GM20431 (cell line): ENCODE results near the gene PLEKHM2.
"Not testable (repeated sequence)": the region's sequence is repeated elsewhere in the genome, so short reads cannot be mapped to it uniquely, and the experiment has no call there.

Experiments
- in situ Hi-C: fragments of 300-500 bp; cut with MseI, MboI; formaldehyde crosslinking; loops from one replicate; pipeline ENCODE4 v1.15.0; 2020; ENCODE audit warnings: low sequenced_read_pairs; ENCODE audit not compliant: unreplicated experiment

The PLEKHM2 gene

DNA sequence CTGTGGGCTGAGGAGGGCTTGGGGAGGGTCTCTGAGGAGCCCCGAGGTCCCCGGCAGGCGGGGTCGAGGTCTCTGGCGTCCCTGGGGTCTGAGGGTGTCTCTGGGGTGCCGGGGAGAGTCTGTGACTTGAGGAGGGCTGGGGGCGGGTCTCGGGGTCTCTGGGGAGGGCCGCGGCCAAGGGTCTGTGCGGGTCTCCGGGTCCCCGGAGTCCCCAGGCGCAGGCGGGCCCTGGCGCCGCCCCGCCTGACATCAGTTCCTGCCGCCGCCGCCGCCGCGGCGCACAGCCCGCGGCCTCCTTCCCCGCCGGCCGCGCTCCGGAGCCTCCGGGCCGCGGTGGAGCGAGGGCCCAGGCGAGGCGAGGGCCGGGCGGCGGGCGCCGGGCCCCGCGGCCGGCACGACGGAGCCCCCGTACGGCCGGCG, at the start of gene PLEKHM2:
Gene PLEKHM2 (plus strand): TSS at position 279 of the 420 bp plus-strand sequence. CDS start 239 bp downstream, outside the sequence.
- in situ Hi-C loops, result no loop called here

GRCh38 chr1:15636436-15636835, 47.7 kb upstream of the PLEKHM2 start:
- in situ Hi-C loops, result no loop called here

- in situ Hi-C loops, result no loop called here
Observed at GRCh38 chr1:15637826-15638225, 46.3 kb upstream of the PLEKHM2 start.

GRCh38 chr1:15639262-15639661, 44.9 kb upstream of the PLEKHM2 start:
- in situ Hi-C loops, result no loop called here

DNA sequence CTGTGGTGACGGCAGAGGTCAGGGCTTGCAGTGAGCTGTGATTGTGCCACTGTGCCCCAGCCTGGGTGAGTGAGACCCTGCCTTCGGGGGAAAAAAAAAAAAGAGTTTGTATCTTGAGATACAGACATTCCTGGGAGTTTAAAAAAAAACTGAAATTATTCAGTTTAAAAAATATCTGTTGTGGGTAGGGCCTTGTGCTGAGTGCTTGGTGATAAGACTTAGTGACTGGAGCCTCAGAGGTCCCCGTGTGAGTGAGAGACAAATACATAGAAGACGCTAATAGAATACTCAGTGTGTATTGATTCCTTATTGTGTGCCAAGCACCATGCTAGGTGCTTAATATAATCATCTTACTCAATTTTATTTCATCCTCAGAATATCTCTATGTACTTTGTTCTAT, 44.2 kb upstream of the PLEKHM2 start:
- in situ Hi-C loops, result no loop called here

- in situ Hi-C loops, result no loop called here
Observed at GRCh38 chr1:15640667-15641066, 43.5 kb upstream of the PLEKHM2 start.

- in situ Hi-C loops, result no loop called here
Observed at GRCh38 chr1:15649937-15650336, 34.2 kb upstream of the PLEKHM2 start.

DNA sequence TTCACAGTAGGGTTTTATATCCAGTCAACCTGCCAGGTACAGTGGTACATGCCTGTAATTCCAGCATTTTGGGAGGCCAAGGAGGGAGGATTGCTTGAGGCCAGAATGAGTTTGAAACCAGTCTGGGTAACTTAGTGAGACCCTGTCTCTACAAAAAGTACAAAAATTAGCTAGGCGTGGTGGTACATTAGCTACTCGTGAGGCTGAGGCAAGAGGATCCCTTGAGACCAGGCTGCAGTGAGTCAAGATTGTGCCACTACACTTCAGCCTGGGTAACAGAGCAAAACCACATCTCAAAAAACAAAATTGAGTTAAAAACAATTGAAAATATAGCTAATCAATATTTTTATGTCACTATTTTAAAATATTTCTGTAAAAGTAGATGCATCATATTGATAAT, 33.7 kb upstream of the PLEKHM2 start:
- in situ Hi-C loops, result no loop called here

DNA sequence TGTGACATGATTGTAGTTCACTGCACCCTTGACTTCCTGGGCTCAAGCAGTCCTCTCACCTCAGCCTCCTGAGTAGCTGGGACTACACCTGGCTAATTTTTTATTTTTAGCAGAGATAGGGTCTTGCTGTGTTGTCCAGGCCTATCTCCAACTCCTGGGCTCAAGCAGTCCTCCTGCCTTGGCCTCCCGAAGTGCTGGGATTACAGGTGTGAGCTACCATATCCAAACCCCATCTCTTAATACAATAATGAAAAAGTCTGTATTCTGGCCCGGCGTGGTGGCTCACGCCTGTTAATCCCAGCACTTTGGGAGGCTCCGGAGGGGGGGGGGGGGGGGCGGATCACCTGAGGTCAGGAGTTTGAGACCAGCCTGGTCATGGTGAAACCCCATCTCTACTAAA, 32.0 kb upstream of the PLEKHM2 start:
- in situ Hi-C loops, result not testable (repeated sequence)

DNA sequence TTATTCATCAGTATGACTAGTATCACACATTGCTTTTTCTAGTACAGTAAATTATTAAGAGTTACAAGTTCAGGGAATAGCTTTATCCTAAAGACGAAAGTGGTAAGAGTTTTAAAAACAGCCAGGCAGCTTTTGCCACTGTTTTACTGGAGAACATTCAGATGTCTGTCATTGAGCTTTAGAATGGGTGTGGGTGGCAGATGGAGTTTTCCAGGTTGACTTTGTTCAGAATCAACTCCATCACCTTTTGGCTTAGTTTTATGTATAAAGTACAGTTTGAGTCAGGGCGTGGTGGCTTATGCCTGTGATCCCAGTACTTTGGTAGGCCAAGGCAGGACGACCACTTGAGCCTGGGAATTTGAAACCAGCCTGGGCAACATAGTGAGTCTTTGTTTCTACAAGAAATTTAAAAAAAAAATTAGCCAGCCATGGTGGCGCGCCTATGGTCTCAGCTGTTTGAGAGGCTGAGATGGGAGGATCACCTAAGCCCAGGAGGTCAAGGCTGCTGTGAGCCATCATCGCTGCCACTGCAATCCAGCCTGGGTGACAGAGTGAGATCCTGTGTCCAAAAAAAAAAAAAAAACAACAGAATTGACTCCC, 29.9 kb upstream of the PLEKHM2 start:
- in situ Hi-C loops, result no loop called here

GRCh38 chr1:15656464-15656863, 27.7 kb upstream of the PLEKHM2 start:
- in situ Hi-C loops, result no loop called here

GRCh38 chr1:15657021-15657420, 27.1 kb upstream of the PLEKHM2 start:
- in situ Hi-C loops, result no loop called here

DNA sequence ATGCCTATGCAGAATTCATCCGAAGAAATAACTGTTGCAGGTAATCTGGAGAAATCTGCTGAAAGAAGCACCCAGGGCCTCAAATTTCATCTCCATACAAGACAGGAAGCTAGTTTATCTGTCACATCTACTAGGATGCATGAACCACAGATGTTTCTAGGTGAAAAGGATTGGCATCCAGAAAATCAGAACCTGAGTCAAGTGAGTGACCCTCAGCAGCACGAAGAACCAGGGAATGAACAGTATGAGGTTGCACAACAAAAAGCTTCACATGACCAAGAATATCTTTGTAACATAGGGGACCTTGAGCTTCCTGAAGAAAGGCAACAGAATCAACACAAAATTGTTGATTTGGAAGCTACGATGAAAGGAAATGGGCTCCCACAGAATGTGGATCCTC, 24.0 kb upstream of the PLEKHM2 start:
- in situ Hi-C loops, result no loop called here

DNA sequence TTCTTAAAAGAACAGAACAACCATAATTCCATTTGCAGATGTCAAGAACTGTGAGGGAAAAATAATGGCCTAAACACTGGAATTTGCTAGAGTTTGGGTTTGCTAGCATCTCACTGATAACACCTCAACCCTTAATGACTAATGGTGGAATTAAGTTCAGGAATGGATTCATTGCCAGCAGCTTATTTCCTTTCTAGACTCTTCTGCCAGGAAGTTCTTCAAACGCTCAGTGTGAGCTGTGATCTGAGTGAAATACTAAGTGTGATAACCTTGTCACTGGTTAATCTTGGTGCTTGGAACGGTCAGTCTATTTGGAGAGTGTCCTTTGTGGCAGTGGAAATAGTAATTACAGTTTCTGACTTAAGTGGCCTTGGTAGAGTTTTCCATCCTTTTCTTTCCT, 21.6 kb upstream of the PLEKHM2 start:
- in situ Hi-C loops, result no loop called here

- in situ Hi-C loops, result no loop called here
Observed at GRCh38 chr1:15663925-15664324, 20.2 kb upstream of the PLEKHM2 start.

GRCh38 chr1:15667362-15667761, 16.8 kb upstream of the PLEKHM2 start:
- in situ Hi-C loops, result no loop called here

GRCh38 chr1:15668089-15668754, 15.9 kb upstream of the PLEKHM2 start:
- in situ Hi-C loops, result no loop called here

GRCh38 chr1:15669074-15669473, 15.0 kb upstream of the PLEKHM2 start:
- in situ Hi-C loops, result no loop called here

GRCh38 chr1:15669864-15670263, 14.3 kb upstream of the PLEKHM2 start:
- in situ Hi-C loops, result no loop called here

DNA sequence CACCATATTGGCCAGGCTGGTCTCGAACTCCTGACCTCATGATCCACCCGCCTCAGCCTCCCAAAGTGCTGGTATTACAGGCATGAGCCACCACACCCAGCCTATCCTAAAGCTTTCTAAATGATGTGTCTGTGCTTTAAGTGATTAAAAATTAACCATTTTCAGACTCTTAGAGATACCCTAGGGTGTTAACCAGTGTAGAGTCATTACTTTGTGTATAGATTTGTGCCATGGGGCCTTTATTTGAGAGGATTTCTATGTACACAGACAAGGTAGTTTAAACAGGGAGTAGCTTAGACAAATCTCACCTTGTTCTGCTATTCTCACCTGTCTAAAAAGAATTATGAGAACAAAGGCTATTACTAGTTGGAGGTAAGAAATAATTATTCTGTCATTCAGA, 12.7 kb upstream of the PLEKHM2 start:
- in situ Hi-C loops, result no loop called here

DNA sequence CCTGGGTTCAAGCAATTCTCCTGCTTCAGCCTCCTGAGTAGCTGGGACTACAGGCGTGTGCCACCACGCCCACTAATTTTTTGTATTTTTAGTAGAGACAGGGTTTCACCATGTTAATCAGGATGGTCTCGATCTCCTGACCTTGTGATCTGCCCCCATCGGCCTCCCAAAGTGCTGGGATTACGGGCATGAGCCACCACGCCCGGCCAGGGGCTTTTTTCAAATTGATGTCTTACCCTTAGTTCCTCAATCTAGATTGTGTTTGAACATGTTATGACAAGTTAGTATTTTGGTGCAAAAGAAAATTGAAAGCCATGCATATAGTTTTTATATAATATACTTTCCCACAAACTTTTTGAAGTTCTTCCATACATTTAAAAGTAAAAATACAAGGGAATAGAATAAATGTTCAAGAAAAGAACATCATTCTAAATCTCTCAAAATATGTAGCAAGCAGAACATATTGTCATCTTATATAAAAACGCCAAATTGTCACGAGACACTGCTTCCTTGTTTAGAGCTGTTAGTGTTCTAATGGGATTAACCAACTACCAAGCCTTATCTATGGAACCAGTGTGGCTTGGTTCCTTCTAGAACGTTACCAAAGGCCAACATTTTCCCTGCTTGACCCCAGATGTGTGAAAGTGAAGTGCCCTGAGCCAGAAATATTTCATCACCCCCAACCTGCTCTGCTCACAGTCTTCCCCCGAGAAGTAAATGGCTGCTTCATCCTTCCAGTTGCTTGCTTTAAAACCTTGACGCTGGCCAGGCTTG, 9.5 kb upstream of the PLEKHM2 start:
- in situ Hi-C loops, result no loop called here
